ENCODE data around the gene CDK2. TPM values are rescaled to one million over a fixed set of nuclear protein-coding genes. Genes with fewer than 3 reads are reported as not detected.
A peak's percentile ranks its signal among the peaks of the same experiment; 100 is the strongest.

Gene CDK2
- total RNA-seq, 2 donors from 2014 or later: 20.9 to 48.9 TPM

DNA sequence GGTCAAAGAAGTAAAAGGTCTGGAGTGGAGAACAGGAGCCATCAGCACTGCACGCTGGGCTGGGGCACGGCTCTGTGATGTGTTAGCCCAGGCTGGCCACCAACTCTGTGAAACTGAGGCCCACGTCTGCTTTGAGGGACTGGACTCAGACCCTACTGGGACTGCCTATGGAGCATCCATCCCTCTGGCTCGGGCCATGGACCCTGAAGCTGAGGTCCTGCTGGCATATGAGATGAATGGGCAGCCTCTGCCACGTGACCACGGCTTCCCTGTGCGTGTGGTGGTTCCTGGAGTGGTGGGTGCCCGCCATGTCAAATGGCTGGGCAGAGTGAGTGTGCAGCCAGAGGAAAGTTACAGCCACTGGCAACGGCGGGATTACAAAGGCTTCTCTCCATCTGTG is 37.6 kb downstream of the CDK2 start:
- intact Hi-C loops (cut with DNase I): no loop called here
- Histone ChIP-seq H3K9me3 (no peaks in the 10 kb centered on the region), H3K36me3 (no peaks in the 10 kb centered on the region)

DNA sequence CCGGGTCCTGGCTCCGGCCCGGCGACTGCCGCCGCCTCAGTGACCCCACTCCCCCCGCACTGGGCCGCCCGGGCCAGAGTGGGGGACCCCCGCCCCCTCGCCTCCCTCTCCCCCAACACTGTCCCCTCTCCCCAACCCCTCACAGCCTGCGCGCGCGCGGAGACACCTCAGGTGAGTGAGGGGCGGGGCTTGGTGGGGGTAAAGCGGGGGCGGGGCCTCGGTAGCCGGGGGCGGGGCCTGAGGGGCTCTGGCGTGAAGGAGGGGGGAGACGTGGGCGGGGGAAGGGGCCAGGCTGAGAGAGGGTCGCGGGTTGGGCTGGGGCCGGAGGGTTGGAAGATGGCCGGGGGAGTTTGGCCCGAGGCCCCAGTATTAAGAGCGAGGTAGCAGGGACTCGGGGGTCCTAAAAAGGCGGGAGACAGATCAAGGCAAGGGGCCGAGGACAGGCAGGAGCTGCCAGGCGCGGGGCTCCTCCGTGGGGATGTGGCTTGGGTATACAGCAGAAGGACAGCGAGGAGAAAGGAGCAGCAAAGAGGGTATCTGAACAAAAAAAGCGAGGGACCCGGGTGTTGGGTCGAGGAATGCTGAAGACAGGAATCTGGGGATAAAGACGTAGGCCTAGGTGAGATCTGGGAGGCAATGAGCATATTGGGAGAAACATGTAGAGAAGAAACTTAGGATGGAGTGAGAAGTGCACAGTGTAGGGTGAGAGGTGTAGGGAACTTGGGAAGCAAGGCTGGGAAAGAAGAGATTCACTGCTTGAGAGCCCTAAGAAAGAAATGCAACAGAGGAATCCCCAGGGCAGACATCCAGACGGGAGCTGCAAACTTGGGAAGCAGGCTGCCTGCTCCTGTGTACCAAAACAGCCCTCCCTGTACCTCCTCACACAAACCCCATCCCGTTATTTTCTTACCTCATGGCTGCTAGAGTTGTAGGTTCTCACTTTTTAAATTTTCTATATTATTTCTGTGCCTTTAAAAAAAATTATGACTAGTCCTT is 41.2 kb downstream of the CDK2 start:
- intact Hi-C loops (cut with DNase I): no loop called here
- peak overlapping the region; percentile 62 to 88 for H3K9ac ChIP-seq (ENCODE audit: low read depth in 2 of 2, low read length in 2 of 2)
- TF ChIP-seq, protein P1, sequence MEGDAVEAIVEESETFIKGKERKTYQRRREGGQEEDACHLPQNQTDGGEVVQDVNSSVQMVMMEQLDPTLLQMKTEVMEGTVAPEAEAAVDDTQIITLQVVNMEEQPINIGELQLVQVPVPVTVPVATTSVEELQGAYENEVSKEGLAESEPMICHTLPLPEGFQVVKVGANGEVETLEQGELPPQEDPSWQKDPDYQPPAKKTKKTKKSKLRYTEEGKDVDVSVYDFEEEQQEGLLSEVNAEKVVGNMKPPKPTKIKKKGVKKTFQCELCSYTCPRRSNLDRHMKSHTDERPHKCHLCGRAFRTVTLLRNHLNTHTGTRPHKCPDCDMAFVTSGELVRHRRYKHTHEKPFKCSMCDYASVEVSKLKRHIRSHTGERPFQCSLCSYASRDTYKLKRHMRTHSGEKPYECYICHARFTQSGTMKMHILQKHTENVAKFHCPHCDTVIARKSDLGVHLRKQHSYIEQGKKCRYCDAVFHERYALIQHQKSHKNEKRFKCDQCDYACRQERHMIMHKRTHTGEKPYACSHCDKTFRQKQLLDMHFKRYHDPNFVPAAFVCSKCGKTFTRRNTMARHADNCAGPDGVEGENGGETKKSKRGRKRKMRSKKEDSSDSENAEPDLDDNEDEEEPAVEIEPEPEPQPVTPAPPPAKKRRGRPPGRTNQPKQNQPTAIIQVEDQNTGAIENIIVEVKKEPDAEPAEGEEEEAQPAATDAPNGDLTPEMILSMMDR (IDR thresholded peaks at IDR 0.05): no peak
- H3K27me3 ChIP-seq: no peaks in the 10 kb centered on the region
- peak overlapping the region; percentile 69 for H3K4me3 ChIP-seq
- no peaks in the 10 kb centered on the region for H3K9me3 ChIP-seq
- H3K4me1 ChIP-seq: peaks cover 2% of the 10 kb centered on the region
- peak overlapping the region; percentile 87 for H3K27ac ChIP-seq
- DNase-seq: peak; percentile 80
- no peaks in the 10 kb centered on the region for H3K36me3 ChIP-seq

More for the DNA sequence above, 37.6 kb downstream of the CDK2 start:
- H3K27me3 ChIP-seq: no peaks in the 10 kb centered on the region
- no peak overlapping the region for H3K4me3 ChIP-seq
- no peak overlapping the region for H3K9ac ChIP-seq (ENCODE audit: low read depth in 2 of 2, low read length in 2 of 2)
- H3K27ac ChIP-seq: no peak overlapping the region
- TF ChIP-seq, protein P1 (IDR thresholded peaks at IDR 0.05): no peak
- no peak for DNase-seq
- H3K4me1 ChIP-seq: peaks cover 5% of the 10 kb centered on the region

DNA sequence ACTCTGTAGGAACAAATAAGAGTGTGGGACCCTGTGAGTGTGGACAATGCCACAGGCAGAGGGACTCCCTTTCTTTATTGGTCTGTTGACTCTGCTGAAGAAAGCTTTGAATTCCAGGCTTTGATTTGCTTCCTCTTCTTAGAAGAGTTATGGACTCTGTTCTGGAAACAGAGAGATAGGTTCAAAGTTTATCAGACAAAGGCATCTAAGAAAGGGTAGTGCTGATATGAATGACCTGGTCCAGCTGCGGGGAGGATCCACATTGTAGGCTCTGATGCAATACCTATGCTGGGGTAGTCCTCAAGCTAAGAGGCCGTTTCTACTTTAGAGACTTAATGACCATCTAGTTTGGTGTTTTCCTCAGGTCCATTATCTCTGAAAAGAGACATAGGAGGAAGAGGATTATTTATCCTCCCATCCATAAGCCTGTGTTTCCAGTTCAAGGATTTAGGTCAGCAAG is 43.5 kb downstream of the CDK2 start:
- Histone ChIP-seq H3K27ac (no peak overlapping the region), H3K4me1 (peaks cover 12% of the 10 kb centered on the region), H3K27me3 (no peaks in the 10 kb centered on the region), H3K36me3 (no peaks in the 10 kb centered on the region), H3K4me3 (no peak overlapping the region), H3K9me3 (no peaks in the 10 kb centered on the region), H3K9ac (ENCODE audit: low read depth in 2 of 2, low read length in 2 of 2) (no peak overlapping the region)
- intact Hi-C loops (cut with DNase I): no loop called here
- DNase-seq: no peak
- TF ChIP-seq, protein P1 (IDR thresholded peaks at IDR 0.05): no peak

DNA sequence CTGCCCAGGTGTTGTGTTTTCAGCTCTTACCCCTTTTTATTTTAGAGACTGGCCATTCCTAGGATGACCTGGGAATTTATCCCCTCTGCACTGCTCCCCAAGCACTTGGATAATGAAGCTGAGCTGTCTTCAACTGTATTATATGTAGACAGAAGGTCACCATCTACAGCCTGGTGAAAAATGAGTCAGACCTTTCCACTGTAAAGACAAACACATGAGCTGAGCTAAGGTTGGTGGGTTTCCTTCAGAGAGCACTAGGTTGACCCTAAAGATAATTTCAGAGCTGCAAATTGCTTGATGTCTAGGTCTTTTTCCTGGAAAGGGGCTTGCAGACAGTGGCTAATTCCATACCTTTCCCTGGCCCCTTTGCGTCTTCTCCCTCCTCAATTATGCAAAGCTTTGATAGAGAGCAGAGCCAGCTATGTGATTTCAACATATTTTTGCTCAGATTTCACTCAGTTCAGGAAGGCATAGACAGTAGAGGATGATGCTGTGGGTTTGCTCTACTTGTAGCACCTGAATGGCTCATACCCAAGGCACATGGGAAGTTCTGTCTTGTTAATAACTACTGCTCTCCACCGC is 45.0 kb downstream of the CDK2 start:
- Histone ChIP-seq H3K36me3 (no peaks in the 10 kb centered on the region), H3K27me3 (no peaks in the 10 kb centered on the region), H3K9ac (ENCODE audit: low read depth in 2 of 2, low read length in 2 of 2) (no peak overlapping the region), H3K9me3 (no peaks in the 10 kb centered on the region), H3K4me3 (no peak overlapping the region), H3K27ac (no peak overlapping the region), H3K4me1 (peaks cover 12% of the 10 kb centered on the region)
- intact Hi-C loops (cut with DNase I): no loop called here
- DNase-seq: no peak
- TF ChIP-seq, protein P1 (IDR thresholded peaks at IDR 0.05): no peak

DNA sequence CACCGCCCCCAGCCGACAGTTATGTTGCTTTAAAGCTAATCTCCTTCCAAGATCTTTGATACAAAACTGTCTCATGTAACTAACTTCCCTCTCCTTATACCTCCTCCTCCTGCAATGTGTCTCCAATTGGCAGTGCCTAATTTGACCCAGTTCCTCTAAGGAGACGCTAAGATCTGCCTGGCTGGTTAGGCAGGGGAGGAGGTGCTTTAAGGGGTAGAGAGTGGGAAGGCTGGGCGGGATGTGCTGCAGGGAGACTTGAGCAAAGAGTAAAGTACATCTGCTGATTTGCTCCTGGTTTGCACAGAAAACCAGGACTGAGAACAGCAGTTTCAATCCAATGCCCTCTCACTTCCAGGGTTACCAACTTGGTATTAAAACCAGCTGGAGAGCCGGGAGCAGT is 46.9 kb downstream of the CDK2 start:
- no peak overlapping the region for H3K27ac ChIP-seq
- peaks cover 12% of the 10 kb centered on the region for H3K4me1 ChIP-seq
- intact Hi-C loops (cut with DNase I): no loop called here
- TF ChIP-seq, protein P1 (IDR thresholded peaks at IDR 0.05): no peak
- peak; percentile 41 for DNase-seq
- no peaks in the 10 kb centered on the region for H3K36me3 ChIP-seq
- no peaks in the 10 kb centered on the region for H3K27me3 ChIP-seq
- no peak overlapping the region for H3K9ac ChIP-seq (ENCODE audit: low read depth in 2 of 2, low read length in 2 of 2)
- no peaks in the 10 kb centered on the region for H3K9me3 ChIP-seq
- H3K4me3 ChIP-seq: no peak overlapping the region
